ENCODE results near the gene DPEP2. TPM values are rescaled to one million over a fixed set of nuclear protein-coding genes. Genes with fewer than 3 reads are reported as not detected.

Gene DPEP2
- polyA plus RNA-seq, 1 experiment, result not detected

- POLR2A ChIA-PET, result interaction anchor here (1.8 kb wide), 1 partner anchor 9 kb away, joined by 9 read pairs; no protein-coding TSS in a partner anchor
- CTCF ChIA-PET, result no interaction called here
- Histone ChIP-seq H3K4me3 (ENCODE audit: low read depth, low read length) (peak within 1 kb of the TSS; percentile 89), H3K27ac (ENCODE audit: low read depth, low read length) (peak within 1 kb of the TSS; percentile 80), H3K27me3 (ENCODE audit: control insufficient read depth, insufficient read depth, low read length) (no peaks in the 10 kb centered on the region), H3K9me3 (ENCODE audit: control insufficient read depth, insufficient read depth, low read length) (no peaks in the 10 kb centered on the region; the same call in 1 of the 2 replicates)
- DNase-seq (ENCODE audit: low read depth, low spot score), result no peak
- no peak for TF ChIP-seq CTCF (IDR thresholded peaks at IDR 0.05; ENCODE audit: low read depth, low read length)
These were observed 30.7 kb downstream of the DPEP2 start, which contains the start of gene SLC12A4 for GRCh38 chr16:67968400-67969253. Gene SLC12A4 (minus strand): TSS chr16:67968637. CDS start chr16:67968553, 84 bp downstream.

- no peak for DNase-seq (ENCODE audit: low read depth, low spot score)
- Histone ChIP-seq H3K9me3 (ENCODE audit: control insufficient read depth, insufficient read depth, low read length) (no peaks in the 10 kb centered on the region; the same call in 1 of the 2 replicates), H3K27me3 (ENCODE audit: control insufficient read depth, insufficient read depth, low read length) (no peaks in the 10 kb centered on the region), H3K27ac (ENCODE audit: low read depth, low read length) (peak overlapping the region; percentile 80), H3K4me3 (ENCODE audit: low read depth, low read length) (peak overlapping the region; percentile 89)
- CTCF ChIA-PET, result no interaction called here
- POLR2A ChIA-PET, result interaction anchor here (1.8 kb wide), 1 partner anchor 8 kb away, joined by 9 read pairs; no protein-coding TSS in a partner anchor
- no peak for TF ChIP-seq CTCF (IDR thresholded peaks at IDR 0.05; ENCODE audit: low read depth, low read length)
These were observed 31.3 kb downstream of the DPEP2 start for GRCh38 chr16:67967958-67968399.

DNA sequence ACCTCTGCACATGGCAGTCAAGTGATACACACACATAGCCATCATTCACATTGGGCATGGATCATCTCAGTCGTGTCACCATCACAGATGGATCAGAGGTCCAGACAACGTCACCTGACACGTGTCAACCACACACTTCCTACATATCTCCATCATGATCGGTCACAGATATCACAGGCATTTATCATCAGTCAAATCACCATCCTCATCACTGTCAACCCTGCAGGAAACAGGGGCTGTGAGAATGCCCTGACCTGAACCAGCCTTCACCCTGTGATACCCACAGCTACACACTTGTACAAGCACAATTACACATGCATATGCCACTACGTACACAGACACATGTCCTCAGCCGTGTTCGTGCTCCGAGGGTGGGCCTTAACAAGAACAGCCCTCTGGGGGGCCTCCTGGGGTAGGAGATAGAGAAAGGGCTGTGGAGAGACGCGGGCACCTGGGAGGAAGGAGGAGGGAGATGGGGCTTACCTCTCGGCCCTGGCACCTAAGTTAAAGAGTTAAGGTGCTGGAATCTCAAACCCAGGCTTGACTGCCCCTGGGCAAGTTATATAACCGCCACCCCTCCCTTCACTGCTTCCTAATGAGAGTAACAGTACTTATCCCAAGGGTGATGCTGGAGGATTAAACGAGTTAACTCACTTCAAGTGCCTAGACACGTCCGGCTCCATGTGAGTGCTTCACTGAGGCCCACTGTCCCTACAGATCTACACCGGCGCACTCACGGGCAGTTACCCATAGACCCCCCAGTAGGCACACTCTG lies 31.9 kb downstream of the DPEP2 start:
- Histone ChIP-seq H3K27me3 (ENCODE audit: control insufficient read depth, insufficient read depth, low read length) (no peaks in the 10 kb centered on the region), H3K27ac (ENCODE audit: low read depth, low read length) (peak overlapping the region; percentile 80), H3K4me3 (ENCODE audit: low read depth, low read length) (peak overlapping the region; percentile 89), H3K9me3 (ENCODE audit: control insufficient read depth, insufficient read depth, low read length) (no peaks in the 10 kb centered on the region; the same call in 1 of the 2 replicates)
- TF ChIP-seq CTCF (IDR thresholded peaks at IDR 0.05; ENCODE audit: low read depth, low read length), result no peak
- ChIA-PET CTCF (no interaction called here), POLR2A (interaction anchor here (1.8 kb wide), 1 partner anchor 8 kb away, joined by 9 read pairs; no protein-coding TSS in a partner anchor)
- no peak for DNase-seq (ENCODE audit: low read depth, low spot score)

DNA sequence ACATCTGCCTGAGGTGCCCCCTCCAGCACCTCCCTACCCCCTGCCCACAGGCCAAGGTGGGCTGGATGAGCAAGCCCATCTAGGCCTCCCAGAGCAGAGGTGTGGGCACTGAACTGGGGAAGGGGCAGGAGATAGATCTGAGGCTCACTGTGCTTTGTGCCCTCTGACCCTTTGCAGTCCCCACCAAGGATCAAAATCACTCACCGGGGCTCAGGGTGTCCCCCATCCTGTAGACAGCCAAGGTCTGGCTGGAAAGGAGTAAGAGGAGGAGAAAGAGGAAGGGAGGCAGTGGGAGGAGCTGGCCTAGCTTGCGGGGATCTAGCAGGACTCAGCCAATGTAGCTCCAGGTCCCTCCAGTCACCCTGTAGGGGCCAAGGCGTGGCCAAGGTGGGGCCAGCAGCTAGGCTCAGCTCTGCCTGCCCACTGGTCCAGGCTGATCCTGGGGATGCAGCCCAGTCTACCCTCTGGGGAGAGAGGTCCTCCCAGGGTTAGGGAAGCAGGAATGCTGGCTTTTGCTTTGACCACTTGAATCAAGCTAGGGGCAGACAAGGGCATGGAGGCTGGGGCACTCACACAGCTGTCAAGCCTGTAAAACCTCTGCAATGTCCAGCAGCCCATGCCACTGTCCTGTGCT lies 32.6 kb downstream of the DPEP2 start:
- peak overlapping the region; percentile 47 for H3K27ac ChIP-seq (ENCODE audit: low read depth, low read length)
- ChIA-PET POLR2A (interaction anchor here (0.6 to 1.1 kb wide), 2 partner anchors 271 to 281 kb away, joined by 3 to 4 read pairs; no protein-coding TSS in a partner anchor), CTCF (no interaction called here)
- H3K4me3 ChIP-seq (ENCODE audit: low read depth, low read length), result peak overlapping the region; percentile 89
- no peak for DNase-seq (ENCODE audit: low read depth, low spot score)
- H3K9me3 ChIP-seq (ENCODE audit: control insufficient read depth, insufficient read depth, low read length), result no peaks in the 10 kb centered on the region; the same call in 1 of the 2 replicates
- TF ChIP-seq CTCF (IDR thresholded peaks at IDR 0.05; ENCODE audit: low read depth, low read length), result no peak
- H3K27me3 ChIP-seq (ENCODE audit: control insufficient read depth, insufficient read depth, low read length), result no peaks in the 10 kb centered on the region
